ENCODE data around the gene USP24.
"Not testable (repeated sequence)": the region's sequence is repeated elsewhere in the genome, so short reads cannot be mapped to it uniquely, and the experiment has no call there.

USP24 gene

GRCh38 chr1:55200667-55201066 lies 14.5 kb downstream of the USP24 start:
- TF ChIP-seq CTCF (IDR thresholded peaks at IDR 0.05; ENCODE audit: borderline replicate concordance, control extremely low read depth, extremely low read depth, insufficient read depth, missing control alignments): no peak
- in situ Hi-C loops (cut with MboI; ENCODE audit: low sequenced_read_pairs, unreplicated experiment): no loop called here
- no peak for DNase-seq (ENCODE audit: low spot score)

GRCh38 chr1:55199735-55200134 lies 15.4 kb downstream of the USP24 start:
- in situ Hi-C loops (cut with MboI; ENCODE audit: low sequenced_read_pairs, unreplicated experiment); DNase-seq (ENCODE audit: low spot score): not testable (repeated sequence)

- DNase-seq (ENCODE audit: low spot score): no peak
- TF ChIP-seq CTCF (IDR thresholded peaks at IDR 0.05; ENCODE audit: borderline replicate concordance, control extremely low read depth, extremely low read depth, insufficient read depth, missing control alignments): no peak
- in situ Hi-C loops (cut with MboI; ENCODE audit: low sequenced_read_pairs, unreplicated experiment): no loop called here
These were observed 17.1 kb downstream of the USP24 start for GRCh38 chr1:55198044-55198443.

- in situ Hi-C loops (cut with MboI; ENCODE audit: low sequenced_read_pairs, unreplicated experiment): no loop called here
- no peak for DNase-seq (ENCODE audit: low spot score)
- no peak for TF ChIP-seq CTCF (IDR thresholded peaks at IDR 0.05; ENCODE audit: borderline replicate concordance, control extremely low read depth, extremely low read depth, insufficient read depth, missing control alignments)
These were observed 18.1 kb downstream of the USP24 start for GRCh38 chr1:55197099-55197498.

- no peak for DNase-seq (ENCODE audit: low spot score)
- in situ Hi-C loops (cut with MboI; ENCODE audit: low sequenced_read_pairs, unreplicated experiment): no loop called here
- no peak for TF ChIP-seq CTCF (IDR thresholded peaks at IDR 0.05; ENCODE audit: borderline replicate concordance, control extremely low read depth, extremely low read depth, insufficient read depth, missing control alignments)
These were observed 18.6 kb downstream of the USP24 start for GRCh38 chr1:55196433-55197035.

GRCh38 chr1:55195521-55196233 lies 19.5 kb downstream of the USP24 start:
- no peak for TF ChIP-seq CTCF (IDR thresholded peaks at IDR 0.05; ENCODE audit: borderline replicate concordance, control extremely low read depth, extremely low read depth, insufficient read depth, missing control alignments)
- no peak for DNase-seq (ENCODE audit: low spot score)
- in situ Hi-C loops (cut with MboI; ENCODE audit: low sequenced_read_pairs, unreplicated experiment): no loop called here

GRCh38 chr1:55194851-55195250 lies 20.3 kb downstream of the USP24 start:
- in situ Hi-C loops (cut with MboI; ENCODE audit: low sequenced_read_pairs, unreplicated experiment): no loop called here
- no peak for DNase-seq (ENCODE audit: low spot score)
- TF ChIP-seq CTCF (IDR thresholded peaks at IDR 0.05; ENCODE audit: borderline replicate concordance, control extremely low read depth, extremely low read depth, insufficient read depth, missing control alignments): no peak
